HG02852 (cell line): ENCODE data around the gene AGRP.
"Not testable (repeated sequence)": the region's sequence is repeated elsewhere in the genome, so short reads cannot be mapped to it uniquely, and the experiment has no call there.

ENCODE experiments used
- ATAC-seq: cut with Tn5 transposase; IDR thresholded peaks from one replicate; pipeline ENCODE4 v1.9.1; 2021; ENCODE audit warnings: mild to moderate bottlenecking, moderate library complexity; ENCODE audit not compliant: unreplicated experiment

Gene AGRP

GRCh38 chr16:67504031-67505021 lies 21.0 kb upstream of the AGRP start:
- no peak for ATAC-seq

- no peak for ATAC-seq
Observed at GRCh38 chr16:67499106-67499505, 15.8 kb upstream of the AGRP start.

GRCh38 chr16:67490335-67491096 lies 7.2 kb upstream of the AGRP start:
- ATAC-seq = no peak

- no peak for ATAC-seq
Observed at GRCh38 chr16:67489401-67490083, 6.2 kb upstream of the AGRP start.

- not testable (repeated sequence) for ATAC-seq
Observed at GRCh38 chr16:67487561-67487960, 4.2 kb upstream of the AGRP start.

- ATAC-seq = no peak
Observed at GRCh38 chr16:67486805-67487204, 3.5 kb upstream of the AGRP start.

GRCh38 chr16:67483731-67484525 lies 581 bp upstream of the AGRP start:
- no peak for ATAC-seq

GRCh38 chr16:67482233-67482924 lies 968 bp downstream of the AGRP start:
- no peak for ATAC-seq

GRCh38 chr16:67481561-67482232 lies 1.6 kb downstream of the AGRP start:
- peak; percentile 9 for ATAC-seq

GRCh38 chr16:67480833-67481560 lies 2.4 kb downstream of the AGRP start, which contains the start of gene ATP6V0D1:
ATP6V0D1 (minus strand) TSS chr16:67481157; CDS start chr16:67481086, 71 bp downstream.
- peak; percentile 89 for ATAC-seq

GRCh38 chr16:67477960-67478554 lies 5.3 kb downstream of the AGRP start:
- ATAC-seq = no peak

GRCh38 chr16:67474551-67475455 lies 8.5 kb downstream of the AGRP start:
- no peak for ATAC-seq

- ATAC-seq = no peak
Observed at GRCh38 chr16:67471758-67472384, 11.5 kb downstream of the AGRP start.

- ATAC-seq = no peak
Observed at GRCh38 chr16:67470359-67470758, 13.0 kb downstream of the AGRP start.

- no peak for ATAC-seq
Observed at GRCh38 chr16:67468731-67469130, 14.6 kb downstream of the AGRP start.

- ATAC-seq = no peak
Observed at GRCh38 chr16:67466581-67466980, 16.8 kb downstream of the AGRP start.

- no peak for ATAC-seq
Observed at GRCh38 chr16:67464565-67464964, 18.8 kb downstream of the AGRP start.
